NCI-H524 (cell line): ENCODE data around the gene HDGF.

Experiments used
- DNase-seq, 2 experiments: peaks; one replicate each; lab custom pipeline; 2025; lab: John Stamatoyannopoulos, UW

HDGF gene

DNA sequence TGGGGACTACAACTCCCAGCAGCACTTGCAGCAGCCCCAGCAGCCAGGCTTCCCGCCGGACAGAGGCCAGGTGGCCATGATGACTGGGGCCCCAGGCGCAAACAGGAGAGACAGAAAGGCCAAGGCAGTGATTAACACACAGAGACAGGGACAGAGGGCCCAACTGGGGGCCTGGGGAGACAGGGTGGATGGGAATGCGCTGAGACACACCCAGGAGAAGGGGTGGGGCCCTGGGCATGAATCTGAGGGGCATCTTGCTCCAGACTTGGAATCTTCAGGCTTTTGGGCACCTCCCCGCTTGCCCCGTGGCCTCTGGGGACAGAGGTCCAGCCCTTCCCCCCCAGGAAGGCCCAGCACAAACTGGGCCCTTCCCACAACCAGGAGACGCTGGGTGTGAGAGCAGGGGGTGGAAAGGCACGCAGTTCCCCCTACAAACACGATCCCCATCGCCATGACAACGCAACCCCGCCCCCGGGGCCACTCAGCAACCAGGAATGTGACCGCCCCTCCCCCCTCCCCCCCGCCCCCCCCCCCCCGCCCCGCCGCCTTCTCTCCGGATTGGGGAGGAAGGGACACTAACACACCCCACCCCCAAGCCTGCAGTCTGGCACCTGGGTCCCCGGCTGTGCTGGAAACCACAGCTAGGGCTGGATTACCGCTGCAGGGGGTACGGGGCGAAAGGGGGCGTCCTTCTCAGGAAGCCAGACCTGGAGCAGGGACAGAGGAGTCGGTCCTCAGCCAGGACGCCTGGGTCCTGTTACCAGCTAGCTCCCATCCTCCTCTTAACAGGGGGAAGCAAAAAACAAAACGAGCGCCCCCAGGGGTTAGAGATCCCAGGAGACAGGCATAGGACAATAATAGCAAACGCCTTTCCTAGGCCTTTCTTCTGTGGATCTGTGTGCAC, 4.5 kb downstream of the HDGF start:
- DNase-seq, result peak; percentile 19 to 75

GRCh38 chr1:156746406-156746727, 5.1 kb downstream of the HDGF start:
- DNase-seq, result no peak

- no peak for DNase-seq
Measured at GRCh38 chr1:156745881-156746280, 5.6 kb downstream of the HDGF start.

DNA sequence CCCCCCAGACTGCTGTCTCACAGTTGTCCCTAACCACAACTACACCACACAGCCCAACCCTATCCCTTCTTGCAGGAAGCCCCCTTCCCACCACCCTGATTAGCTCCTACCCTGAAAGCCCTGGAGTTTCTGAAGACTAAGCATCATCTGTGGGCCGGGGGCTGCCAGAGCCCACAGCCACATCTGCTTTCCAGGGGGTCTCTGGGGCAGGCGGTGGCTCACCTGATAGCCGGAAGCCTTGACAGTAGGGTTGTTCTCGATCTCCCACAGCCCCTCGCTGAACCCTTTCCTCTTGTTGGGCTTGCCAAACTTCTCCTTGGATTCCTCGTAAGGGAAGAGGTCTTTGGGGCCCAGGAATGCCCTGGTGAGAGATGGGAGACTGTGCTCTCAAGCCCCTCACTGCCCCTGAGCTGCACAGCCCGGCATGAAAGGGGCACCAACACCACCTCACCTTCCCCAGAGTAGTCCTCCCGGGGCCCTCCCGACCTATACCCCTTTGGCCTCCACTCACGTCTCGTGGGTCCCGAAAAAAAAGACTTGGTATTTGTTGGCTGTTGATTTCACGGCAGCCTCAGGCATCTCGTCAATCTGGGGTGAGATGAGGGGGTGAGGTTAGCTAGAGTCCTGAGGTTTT, 6.6 kb downstream of the HDGF start:
- DNase-seq, result no peak

- DNase-seq, result no peak
Measured at GRCh38 chr1:156744344-156744743, 7.1 kb downstream of the HDGF start.

- no peak for DNase-seq
Measured at GRCh38 chr1:156743367-156744302, 7.8 kb downstream of the HDGF start.

DNA sequence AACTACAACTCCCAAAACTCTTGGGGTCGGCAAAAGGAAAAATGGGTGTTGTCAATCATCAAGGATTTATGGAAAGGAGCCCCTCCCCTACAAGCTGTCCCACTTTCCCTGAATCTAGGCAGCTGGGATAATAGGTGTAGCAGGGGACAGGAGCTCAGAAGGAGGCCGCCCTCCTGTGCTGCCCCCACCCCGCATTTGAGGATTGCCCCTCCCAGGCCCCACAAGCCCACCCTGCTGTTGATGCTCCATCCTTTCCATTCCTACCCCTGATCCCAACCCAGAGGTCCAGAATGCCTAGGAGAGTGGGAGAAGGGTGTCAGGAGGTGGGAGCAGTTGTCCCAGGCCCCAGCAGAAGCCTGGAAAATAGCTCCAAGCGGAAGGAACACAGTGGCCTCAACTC, 8.7 kb downstream of the HDGF start:
- peak in 1 of 2 experiments; percentile 21 for DNase-seq

- no peak for DNase-seq
Measured at GRCh38 chr1:156742017-156742416, 9.5 kb downstream of the HDGF start.

- DNase-seq, result no peak
Measured at GRCh38 chr1:156741481-156741983, 9.9 kb downstream of the HDGF start.

- peak; percentile 99 for DNase-seq
Measured at GRCh38 chr1:156740741-156741480, 10.6 kb downstream of the HDGF start, which contains the start of gene MRPL24. Gene MRPL24, minus strand, starts transcription at chr1:156741088. Its CDS starts 2,384 bp downstream, at chr1:156738704.

GRCh38 chr1:156740237-156740740, 11.2 kb downstream of the HDGF start:
- peak in 1 of 2 experiments; percentile 61 for DNase-seq

DNA sequence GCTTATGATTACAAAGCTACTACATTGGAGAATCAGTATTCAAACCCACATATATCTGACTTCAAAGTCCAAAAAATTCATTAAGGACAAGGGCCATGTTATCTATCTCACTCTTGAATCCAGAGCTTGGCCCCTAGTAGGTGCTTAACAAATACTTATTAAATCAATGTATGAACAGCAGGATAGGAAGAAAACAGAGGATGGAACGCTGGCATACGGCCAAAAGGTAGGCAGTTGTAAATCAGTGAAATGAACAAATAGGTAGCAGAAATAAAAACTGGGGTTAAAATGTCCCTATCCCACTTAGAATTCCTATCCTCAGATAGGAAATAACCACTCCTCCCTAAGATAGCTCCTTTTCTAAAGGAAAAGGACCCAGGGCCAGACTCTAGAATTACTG, 12.6 kb downstream of the HDGF start:
- DNase-seq, result no peak

DNA sequence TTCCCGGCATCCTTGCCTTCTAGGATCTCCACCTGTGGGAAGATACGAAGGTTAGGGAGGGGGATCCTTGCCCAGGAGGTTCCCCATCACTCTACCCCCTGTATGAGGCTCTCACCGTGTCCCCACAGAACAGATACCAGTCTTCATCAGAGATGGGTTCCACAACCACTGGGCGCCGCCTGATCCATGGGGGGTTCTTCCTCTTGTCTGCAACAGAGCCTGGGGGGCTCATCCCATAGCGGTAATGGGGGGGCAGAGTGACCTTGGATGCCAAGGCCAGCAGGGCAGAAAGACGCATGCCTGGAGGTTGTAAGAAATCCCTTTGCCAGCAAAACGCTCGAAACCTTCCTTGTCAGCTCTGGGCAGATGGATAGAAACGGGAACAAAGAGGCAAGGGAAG, 13.1 kb downstream of the HDGF start:
- no peak for DNase-seq

- no peak for DNase-seq
Measured at GRCh38 chr1:156733989-156734584, 17.4 kb downstream of the HDGF start.

- DNase-seq, result peak; percentile 81 to 90
Measured at GRCh38 chr1:156728599-156729462, 22.6 kb downstream of the HDGF start, which contains the start of gene ISG20L2. Gene ISG20L2, minus strand, starts transcription at chr1:156728766. Its CDS starts 1,114 bp downstream, at chr1:156727652.

DNA sequence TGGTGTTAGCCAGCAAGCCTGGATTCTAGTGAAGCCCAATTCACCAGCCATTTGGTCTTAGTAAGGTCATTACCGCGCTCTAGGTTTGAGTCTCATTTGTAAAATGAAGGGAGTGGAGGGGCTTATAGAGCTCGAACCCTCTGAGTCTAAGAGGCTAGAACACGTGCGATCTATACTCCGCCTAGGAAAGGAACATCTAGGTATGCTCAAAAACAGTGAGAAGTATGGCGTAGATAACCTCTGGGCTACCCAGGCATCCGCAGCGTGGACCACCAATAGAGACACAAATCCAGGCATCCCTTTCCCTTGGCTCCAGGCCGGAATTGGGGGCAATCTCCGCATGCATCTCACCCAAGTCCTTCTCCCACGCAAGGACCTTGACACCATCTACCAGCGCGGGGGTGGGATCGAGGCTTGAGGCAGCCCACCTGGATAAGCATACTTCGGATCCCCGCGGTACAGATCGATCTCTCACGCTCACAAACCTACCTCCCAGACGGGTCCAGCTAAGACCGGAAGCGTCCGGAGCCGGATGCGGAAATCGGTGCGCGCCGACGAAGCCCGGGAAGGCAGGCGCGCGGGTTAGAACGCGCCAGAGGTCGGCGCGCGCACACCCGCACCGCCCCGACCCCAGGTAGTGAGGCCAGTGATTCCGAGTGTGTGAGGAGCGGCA, 23.4 kb downstream of the HDGF start, which contains the start of gene METTL25B:
TSS of gene METTL25B (plus strand) at position 544 of the 673 bp plus-strand sequence. CDS start 636 bp downstream, outside the sequence.
- peak; percentile 39 to 81 for DNase-seq

GRCh38 chr1:156727492-156727891, 24.0 kb downstream of the HDGF start:
- DNase-seq, result no peak

GRCh38 chr1:156726549-156727226, 24.8 kb downstream of the HDGF start:
- peak; percentile 41 to 65 for DNase-seq
